ENCODE data around the gene EFCAB8. TPM values are rescaled to one million over a fixed set of nuclear protein-coding genes. Genes with fewer than 3 reads are reported as not detected.

EFCAB8 gene
- total RNA-seq, 1 donor from 2014 or later = 0.32 TPM

- no peak for TF ChIP-seq CTCF (IDR thresholded peaks at IDR 0.05)
- DNase-seq (ENCODE audit: low spot score) = peak; percentile 38
- Mint-ChIP-seq H3K27me3 (ENCODE audit: low read depth) (peaks cover 14% of the 10 kb centered on the region), H3K4me1 (ENCODE audit: low read depth) (no peaks in the 10 kb centered on the region), H3K27ac (ENCODE audit: unreplicated experiment) (no peak overlapping the region), H3K36me3 (ENCODE audit: low read depth) (peaks cover 5% of the 10 kb centered on the region), H3K4me3 (ENCODE audit: unreplicated experiment) (no peak overlapping the region), H3K9me3 (ENCODE audit: low read depth) (peaks cover 16% of the 10 kb centered on the region)
Observed at GRCh38 chr20:32991792-32992641, 133.3 kb downstream of the EFCAB8 start.

GRCh38 chr20:32993496-32994050 is 134.8 kb downstream of the EFCAB8 start:
- Mint-ChIP-seq H3K4me1 (ENCODE audit: low read depth) (no peaks in the 10 kb centered on the region), H3K27me3 (ENCODE audit: low read depth) (peaks cover 21% of the 10 kb centered on the region), H3K36me3 (ENCODE audit: low read depth) (peaks cover 5% of the 10 kb centered on the region), H3K4me3 (ENCODE audit: unreplicated experiment) (no peak overlapping the region), H3K9me3 (ENCODE audit: low read depth) (peaks cover 16% of the 10 kb centered on the region), H3K27ac (ENCODE audit: unreplicated experiment) (no peak overlapping the region)
- TF ChIP-seq CTCF (IDR thresholded peaks at IDR 0.05) = no peak
- peak; percentile 32 for DNase-seq (ENCODE audit: low spot score)

GRCh38 chr20:32995802-32996201 is 137.1 kb downstream of the EFCAB8 start:
- Mint-ChIP-seq H3K4me3 (ENCODE audit: unreplicated experiment) (no peak overlapping the region), H3K27me3 (ENCODE audit: low read depth) (peaks cover 32% of the 10 kb centered on the region), H3K9me3 (ENCODE audit: low read depth) (peaks cover 16% of the 10 kb centered on the region), H3K4me1 (ENCODE audit: low read depth) (no peaks in the 10 kb centered on the region), H3K27ac (ENCODE audit: unreplicated experiment) (no peak overlapping the region), H3K36me3 (ENCODE audit: low read depth) (peaks cover 5% of the 10 kb centered on the region)
- no peak for DNase-seq (ENCODE audit: low spot score)
- peak; percentile 25 for TF ChIP-seq CTCF (IDR thresholded peaks at IDR 0.05)

GRCh38 chr20:32997431-32997830 is 138.7 kb downstream of the EFCAB8 start:
- DNase-seq (ENCODE audit: low spot score) = no peak
- Mint-ChIP-seq H3K9me3 (ENCODE audit: low read depth) (peaks cover 16% of the 10 kb centered on the region), H3K36me3 (ENCODE audit: low read depth) (peaks cover 5% of the 10 kb centered on the region), H3K27ac (ENCODE audit: unreplicated experiment) (no peak overlapping the region), H3K4me3 (ENCODE audit: unreplicated experiment) (no peak overlapping the region), H3K27me3 (ENCODE audit: low read depth) (peaks cover 30% of the 10 kb centered on the region), H3K4me1 (ENCODE audit: low read depth) (no peaks in the 10 kb centered on the region)
- TF ChIP-seq CTCF (IDR thresholded peaks at IDR 0.05) = no peak

GRCh38 chr20:32999603-33000250 is 141.0 kb downstream of the EFCAB8 start:
- no peaks in the 10 kb centered on the region for H3K4me1 Mint-ChIP-seq (ENCODE audit: low read depth)
- peaks cover 33% of the 10 kb centered on the region for H3K27me3 Mint-ChIP-seq (ENCODE audit: low read depth)
- TF ChIP-seq CTCF (IDR thresholded peaks at IDR 0.05) = no peak
- H3K9me3 Mint-ChIP-seq (ENCODE audit: low read depth) = peaks cover 11% of the 10 kb centered on the region
- H3K36me3 Mint-ChIP-seq (ENCODE audit: low read depth) = peaks cover 2% of the 10 kb centered on the region
- H3K4me3 Mint-ChIP-seq (ENCODE audit: unreplicated experiment) = no peak overlapping the region
- DNase-seq (ENCODE audit: low spot score) = peak; percentile 55
- no peak overlapping the region for H3K27ac Mint-ChIP-seq (ENCODE audit: unreplicated experiment)
